ENCODE measurements around the gene HECTD4.

HECTD4 gene

DNA sequence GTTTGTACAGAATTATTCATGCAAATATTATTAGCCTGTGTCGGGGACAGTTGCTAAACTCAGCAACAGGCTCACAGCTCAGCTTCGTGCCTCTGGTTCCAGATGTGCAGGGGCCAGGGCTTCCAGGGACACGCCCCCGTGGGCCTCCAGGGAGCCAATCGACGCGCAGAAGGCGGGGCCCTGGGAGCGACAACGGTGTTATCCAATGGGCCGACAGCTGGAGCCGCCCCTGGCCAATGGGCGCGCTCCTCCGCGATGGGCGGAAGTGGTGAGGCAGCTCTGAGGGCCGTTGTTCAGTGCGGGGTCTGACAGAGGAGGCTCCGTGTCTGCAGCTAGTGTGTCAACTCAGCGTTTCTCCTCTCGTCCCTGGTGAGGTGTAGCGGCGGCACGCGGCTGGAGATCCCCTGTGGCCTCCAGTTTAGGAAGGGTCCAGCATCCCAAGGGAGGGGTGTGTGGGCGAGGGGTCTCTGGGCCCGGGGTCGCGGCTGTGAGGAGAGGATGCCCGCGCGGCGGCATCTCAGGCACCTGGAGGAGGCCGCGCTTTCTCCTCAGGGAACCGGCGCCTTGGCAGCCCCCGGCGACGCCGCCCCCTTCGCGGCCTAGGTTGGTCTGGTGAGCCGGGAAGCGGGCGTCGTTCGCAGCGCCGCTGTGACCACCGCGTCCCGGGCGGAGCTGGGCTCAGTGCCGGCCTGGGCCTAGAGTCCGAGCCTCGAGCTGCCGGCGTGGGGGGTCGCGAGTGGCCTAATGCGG, 256.8 kb downstream of the HECTD4 start, which contains the start of gene TRAFD1:
TSS of gene TRAFD1 (plus strand) at position 311 of the 750 bp plus-strand sequence. CDS start 4,963 bp downstream, outside the sequence.
- peak within 1 kb of the TSS; percentile 74 to 98 (median 87) for H3K4me3 ChIP-seq
- H3K4me1 ChIP-seq = peaks cover 46 to 53% (median 49%) of the 10 kb centered on the region in 10 experiments
- peak within 1 kb of the TSS; percentile 82 to 100 (median 96) for H3K4me2 ChIP-seq
- no peak for TF ChIP-seq Cebpa-rat (IDR thresholded peaks at IDR 0.05)
- peaks cover 0 to 19% (median 10%) of the 10 kb centered on the region in 11 experiments; a peak in 11 of 22 replicates for H4K20me1 ChIP-seq
- no peaks in the 10 kb centered on the region for H3K36me3 ChIP-seq
- peak within 1 kb of the TSS; percentile 82 to 97 (median 86) for H3K27ac ChIP-seq
- H3K9ac ChIP-seq = peak within 1 kb of the TSS; percentile 86 to 97 (median 92)
- H3K27me3 ChIP-seq = no peaks in the 10 kb centered on the region
- H3K9me3 ChIP-seq (replicated peaks in 1 of 11) = no peaks in the 10 kb centered on the region

DNA sequence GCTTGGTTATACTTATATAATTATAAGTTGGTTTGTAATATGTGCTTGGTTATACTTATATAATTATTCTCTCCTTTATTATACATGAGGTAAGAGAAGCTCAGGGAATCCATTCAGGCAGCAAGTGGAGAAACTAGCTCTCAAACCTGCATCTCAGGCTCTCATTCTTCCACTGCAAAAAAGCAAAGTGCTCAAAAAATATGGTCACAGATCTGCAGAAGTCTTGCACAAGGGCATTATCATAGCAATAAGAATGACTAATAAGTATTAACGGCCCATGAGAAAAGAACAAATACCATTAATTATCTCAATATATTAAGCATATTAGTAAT, 257.3 kb downstream of the HECTD4 start:
- Histone ChIP-seq H3K27ac (no peak overlapping the region), H3K4me1 (peaks cover 44 to 49% (median 47%) of the 10 kb centered on the region in 10 experiments), H3K9ac (no peak overlapping the region), H4K20me1 (peaks cover 0 to 19% (median 10%) of the 10 kb centered on the region in 11 experiments; a peak in 11 of 22 replicates), H3K4me2 (peak overlapping the region; percentile 29 to 99 (median 47); a peak in 17 of 22 replicates), H3K4me3 (peak overlapping the region in 2 of 10 experiments; percentile 84 to 94; a peak in 2 of 20 replicates), H3K9me3 (replicated peaks in 1 of 11) (no peaks in the 10 kb centered on the region), H3K36me3 (no peaks in the 10 kb centered on the region), H3K27me3 (no peaks in the 10 kb centered on the region)
- TF ChIP-seq Cebpa-rat (IDR thresholded peaks at IDR 0.05) = no peak

DNA sequence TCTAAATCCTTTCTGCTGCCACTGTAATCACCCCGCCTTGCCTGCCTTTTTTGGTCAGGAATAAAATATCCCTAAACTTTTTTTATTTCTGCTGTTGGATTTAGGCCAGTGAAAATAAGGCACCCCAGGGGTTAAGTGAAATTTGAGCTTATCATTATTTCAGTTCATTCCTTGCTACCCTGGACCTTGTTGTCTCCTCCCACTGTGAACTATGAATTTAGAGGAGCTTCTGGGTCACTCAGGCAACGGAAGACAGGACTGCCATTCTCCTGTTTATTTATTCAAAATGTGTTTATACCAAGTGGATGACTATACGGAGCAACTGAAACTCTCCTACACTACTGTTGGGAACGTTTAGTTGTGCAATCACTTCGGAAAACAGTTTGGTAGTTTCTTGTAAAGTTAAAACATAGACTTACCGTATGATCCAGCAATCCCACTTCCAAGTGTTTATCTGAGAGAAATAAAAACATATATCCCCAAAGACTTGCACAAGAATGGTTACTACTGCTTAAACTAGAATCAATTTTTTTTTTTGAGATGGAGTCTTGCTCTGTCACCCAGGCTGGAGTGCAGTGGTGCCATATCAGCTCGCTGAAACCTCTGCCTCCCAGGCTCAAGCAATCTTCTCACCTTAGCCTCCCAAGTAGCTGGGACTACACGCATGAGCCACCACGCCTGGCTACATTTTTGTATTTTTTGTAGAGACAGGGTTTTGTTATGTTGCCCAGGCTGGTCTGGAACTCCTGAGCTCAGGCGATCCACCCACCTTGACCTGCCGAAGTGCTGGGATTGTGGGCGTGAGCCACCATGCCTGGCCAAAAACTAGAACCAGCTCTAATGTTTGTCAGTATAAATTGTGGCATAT, 259.2 kb downstream of the HECTD4 start:
- Histone ChIP-seq H4K20me1 (peaks cover 0 to 19% (median 10%) of the 10 kb centered on the region in 11 experiments; a peak in 11 of 22 replicates), H3K9me3 (replicated peaks in 1 of 11) (no peaks in the 10 kb centered on the region), H3K27ac (no peak overlapping the region), H3K36me3 (no peaks in the 10 kb centered on the region), H3K4me1 (peaks cover 25 to 30% (median 28%) of the 10 kb centered on the region in 10 experiments), H3K27me3 (no peaks in the 10 kb centered on the region), H3K4me2 (no peak overlapping the region), H3K9ac (no peak overlapping the region), H3K4me3 (no peak overlapping the region)
- TF ChIP-seq Cebpa-rat (IDR thresholded peaks at IDR 0.05) = no peak

DNA sequence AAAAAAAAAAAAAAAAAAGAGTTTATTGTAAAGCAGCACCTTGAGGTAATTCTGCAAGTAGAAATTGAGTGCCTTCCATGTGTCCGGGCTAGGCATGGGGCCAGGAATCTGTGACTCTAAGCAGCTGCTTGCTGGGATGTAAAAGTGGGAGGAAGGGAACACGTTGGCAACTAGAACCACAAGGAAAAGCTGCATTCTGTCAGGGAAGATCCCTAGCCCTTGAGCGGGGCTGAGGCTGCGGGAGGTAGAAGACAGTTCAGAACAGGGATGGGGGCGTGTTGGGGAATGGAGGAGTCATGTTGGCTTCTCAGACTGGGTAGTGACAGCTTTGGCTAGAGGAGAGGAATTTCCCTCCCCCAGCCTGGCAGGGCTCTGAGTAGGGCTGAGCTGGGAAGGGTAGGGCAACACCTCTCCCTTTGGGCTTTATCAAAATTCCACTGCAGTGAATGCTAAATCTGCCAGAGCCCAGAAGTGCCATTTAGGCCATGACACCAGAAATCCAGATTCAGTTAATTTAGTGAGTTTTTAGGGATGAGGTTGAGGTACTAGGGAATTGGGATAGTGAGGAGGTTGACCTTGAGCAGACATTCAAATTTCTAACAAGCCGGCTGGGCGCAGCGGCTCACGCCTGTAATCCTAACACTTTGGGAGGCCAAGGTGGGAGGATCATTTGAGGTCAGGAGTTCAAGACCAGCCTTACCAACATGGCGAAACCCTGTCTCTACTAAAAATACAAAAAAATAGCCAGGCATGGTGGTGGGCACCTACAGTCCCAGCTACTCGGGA, 260.3 kb downstream of the HECTD4 start:
- H3K4me1 ChIP-seq = peaks cover 24 to 27% (median 25%) of the 10 kb centered on the region in 10 experiments
- H3K9me3 ChIP-seq (replicated peaks in 1 of 11) = no peaks in the 10 kb centered on the region
- no peak for TF ChIP-seq Cebpa-rat (IDR thresholded peaks at IDR 0.05)
- peaks cover 0 to 15% (median 10%) of the 10 kb centered on the region in 11 experiments; a peak in 10 of 22 replicates for H4K20me1 ChIP-seq
- H3K27ac ChIP-seq = no peak overlapping the region; a peak in 1 of 22 replicates
- no peaks in the 10 kb centered on the region for H3K36me3 ChIP-seq
- H3K27me3 ChIP-seq = no peaks in the 10 kb centered on the region
- no peak overlapping the region for H3K9ac ChIP-seq
- no peak overlapping the region for H3K4me2 ChIP-seq
- no peak overlapping the region for H3K4me3 ChIP-seq

DNA sequence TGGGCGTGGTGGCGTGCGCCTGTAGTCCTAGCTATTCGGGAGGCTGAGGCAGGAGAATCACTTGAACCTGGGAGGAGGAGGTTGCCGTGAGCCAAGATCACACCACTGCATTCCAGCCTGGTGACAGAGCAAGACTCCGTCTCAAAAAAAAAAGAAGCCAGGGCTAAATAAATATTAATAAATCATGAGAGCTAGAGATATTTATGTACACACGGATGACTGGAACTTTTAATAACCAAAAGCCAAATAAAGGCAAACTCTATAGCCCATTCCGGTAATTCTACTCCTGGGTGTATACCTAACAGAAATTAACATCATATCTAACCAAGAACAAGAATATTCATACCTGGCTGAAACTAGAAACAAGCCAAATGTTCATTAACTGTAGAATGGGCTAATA, 264.5 kb downstream of the HECTD4 start:
- peaks cover 22 to 31% (median 25%) of the 10 kb centered on the region in 10 experiments for H3K4me1 ChIP-seq
- no peaks in the 10 kb centered on the region for H4K20me1 ChIP-seq
- no peaks in the 10 kb centered on the region for H3K27me3 ChIP-seq
- H3K36me3 ChIP-seq = no peaks in the 10 kb centered on the region
- no peak overlapping the region for H3K4me3 ChIP-seq
- H3K9ac ChIP-seq = peak overlapping the region in 6 of 11 experiments; percentile 56 to 75 (median 64); a peak in 5 of 22 replicates
- no peaks in the 10 kb centered on the region for H3K9me3 ChIP-seq (replicated peaks in 1 of 11)
- TF ChIP-seq Cebpa-rat (IDR thresholded peaks at IDR 0.05) = no peak
- peak overlapping the region in 8 of 11 experiments; percentile 65 to 89 (median 74); a peak in 10 of 22 replicates for H3K4me2 ChIP-seq
- H3K27ac ChIP-seq = peak overlapping the region in 10 of 11 experiments; percentile 69 to 84 (median 72); a peak in 18 of 22 replicates

DNA sequence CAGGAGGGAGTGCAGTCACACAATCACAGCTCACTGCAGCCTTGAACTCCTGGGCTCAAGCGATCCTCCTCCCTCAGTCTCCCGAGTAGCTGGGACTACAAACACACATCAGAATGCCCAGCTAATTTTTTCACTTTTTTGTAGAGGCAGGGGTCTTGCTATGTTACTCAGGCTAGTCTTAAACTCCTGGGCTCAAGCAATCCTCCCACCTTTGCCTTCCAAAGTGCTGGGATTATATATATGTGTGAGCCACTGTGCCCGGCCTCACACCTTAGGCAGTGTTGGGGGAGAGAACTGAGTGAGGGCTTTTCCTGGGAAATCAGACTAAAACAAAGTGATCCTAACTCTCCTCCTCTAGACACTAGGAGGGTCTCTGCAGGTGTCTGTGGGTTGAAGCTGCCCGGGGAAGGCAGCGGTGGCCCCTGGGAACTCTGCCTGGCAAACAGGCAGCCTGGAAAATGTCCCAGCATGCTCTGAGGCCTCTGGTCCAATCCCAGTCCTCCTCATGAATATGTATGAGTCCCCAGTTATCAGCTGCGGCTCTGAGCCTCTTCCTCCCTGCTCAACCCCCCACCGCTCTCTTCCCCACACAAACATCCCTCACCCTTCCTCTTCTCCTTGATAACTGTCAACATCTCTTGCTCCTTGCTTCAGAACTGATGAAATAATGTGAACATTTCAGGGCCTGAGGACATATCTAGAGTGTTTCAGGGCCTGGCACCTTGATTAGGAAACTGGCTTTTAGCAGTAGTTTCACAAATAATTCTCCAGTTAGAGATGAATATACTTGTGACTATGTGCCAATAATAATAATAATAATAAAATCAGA, 265.8 kb downstream of the HECTD4 start:
- H3K9me3 ChIP-seq (replicated peaks in 1 of 11) = no peaks in the 10 kb centered on the region
- peaks cover 22 to 38% (median 25%) of the 10 kb centered on the region in 10 experiments for H3K4me1 ChIP-seq
- H3K9ac ChIP-seq = peak overlapping the region; percentile 48 to 75 (median 59); a peak in 21 of 22 replicates
- H3K27me3 ChIP-seq = no peaks in the 10 kb centered on the region
- TF ChIP-seq Cebpa-rat (IDR thresholded peaks at IDR 0.05) = peak in 8 of 11 experiments; percentile 38 to 78 (median 56); a peak in 8 of 22 replicates
- no peaks in the 10 kb centered on the region for H4K20me1 ChIP-seq
- peak overlapping the region in 4 of 10 experiments; percentile 12 to 56 (median 24); a peak in 5 of 20 replicates for H3K4me3 ChIP-seq
- H3K4me2 ChIP-seq = peak overlapping the region; percentile 65 to 89 (median 74)
- H3K27ac ChIP-seq = peak overlapping the region; percentile 69 to 84 (median 72)
- H3K36me3 ChIP-seq = no peaks in the 10 kb centered on the region

DNA sequence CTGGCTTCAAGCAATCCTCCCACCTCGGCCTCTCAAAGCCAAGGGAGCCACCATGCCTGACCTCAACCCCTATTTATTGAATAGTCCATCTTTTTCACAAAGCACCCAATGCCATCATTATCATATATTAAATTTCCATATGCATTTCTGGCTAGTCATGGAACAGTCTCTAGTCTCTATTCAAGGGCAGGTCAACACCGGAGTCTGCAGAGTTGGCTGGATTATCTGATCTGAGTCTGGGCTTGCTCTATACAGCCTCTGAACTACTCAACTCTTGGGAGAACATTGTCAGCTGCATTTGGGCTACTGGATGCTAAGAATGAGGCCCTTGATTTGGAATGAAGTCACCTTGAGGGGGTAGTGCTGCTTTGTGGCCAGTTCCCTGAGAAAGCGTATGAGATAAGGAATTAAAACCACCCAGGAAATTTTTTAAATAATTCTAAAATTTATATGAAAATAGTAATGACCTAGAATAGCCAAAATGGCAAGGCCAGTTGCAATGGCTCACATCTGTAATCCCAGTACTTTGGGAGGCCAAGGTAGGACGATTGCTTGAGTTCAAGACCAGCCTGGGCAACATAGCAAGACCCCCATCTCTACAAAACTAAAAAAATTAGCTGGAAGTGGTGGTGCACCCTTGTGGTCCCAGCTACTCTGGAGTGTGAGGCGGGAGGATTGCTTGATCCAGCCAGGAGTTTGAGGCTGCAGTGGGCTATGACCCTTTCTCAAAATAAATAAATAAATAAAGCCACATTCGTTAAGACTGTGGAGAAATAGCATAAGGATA, 266.8 kb downstream of the HECTD4 start:
- Histone ChIP-seq H3K4me2 (peak overlapping the region in 9 of 11 experiments; percentile 65 to 89 (median 72); a peak in 15 of 22 replicates), H3K9ac (0 out of 22 replicates have a peak overlapping the region, but pooled peaks of 1 of the 11 experiments have one; percentile 71), H4K20me1 (no peaks in the 10 kb centered on the region), H3K27me3 (no peaks in the 10 kb centered on the region), H3K36me3 (no peaks in the 10 kb centered on the region), H3K4me3 (no peak overlapping the region), H3K4me1 (peaks cover 22 to 47% (median 34%) of the 10 kb centered on the region in 10 experiments), H3K9me3 (replicated peaks in 1 of 11) (no peaks in the 10 kb centered on the region), H3K27ac (peak overlapping the region in 7 of 11 experiments; percentile 69 to 84 (median 72); a peak in 14 of 22 replicates)
- TF ChIP-seq Cebpa-rat (IDR thresholded peaks at IDR 0.05) = no peak

Data from BLaER1 treated with 17β-estradiol and CSF1 and Interleukin-3, amounts not matched to agents 10 nM and 100 nM (cell line).